Measurements from ENCODE around the gene GRIA4.

GRCh38 chr11:105573091-105573490 lies 36.8 kb upstream of the GRIA4 start:
- TF ChIP-seq, protein P1, sequence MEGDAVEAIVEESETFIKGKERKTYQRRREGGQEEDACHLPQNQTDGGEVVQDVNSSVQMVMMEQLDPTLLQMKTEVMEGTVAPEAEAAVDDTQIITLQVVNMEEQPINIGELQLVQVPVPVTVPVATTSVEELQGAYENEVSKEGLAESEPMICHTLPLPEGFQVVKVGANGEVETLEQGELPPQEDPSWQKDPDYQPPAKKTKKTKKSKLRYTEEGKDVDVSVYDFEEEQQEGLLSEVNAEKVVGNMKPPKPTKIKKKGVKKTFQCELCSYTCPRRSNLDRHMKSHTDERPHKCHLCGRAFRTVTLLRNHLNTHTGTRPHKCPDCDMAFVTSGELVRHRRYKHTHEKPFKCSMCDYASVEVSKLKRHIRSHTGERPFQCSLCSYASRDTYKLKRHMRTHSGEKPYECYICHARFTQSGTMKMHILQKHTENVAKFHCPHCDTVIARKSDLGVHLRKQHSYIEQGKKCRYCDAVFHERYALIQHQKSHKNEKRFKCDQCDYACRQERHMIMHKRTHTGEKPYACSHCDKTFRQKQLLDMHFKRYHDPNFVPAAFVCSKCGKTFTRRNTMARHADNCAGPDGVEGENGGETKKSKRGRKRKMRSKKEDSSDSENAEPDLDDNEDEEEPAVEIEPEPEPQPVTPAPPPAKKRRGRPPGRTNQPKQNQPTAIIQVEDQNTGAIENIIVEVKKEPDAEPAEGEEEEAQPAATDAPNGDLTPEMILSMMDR (IDR thresholded peaks at IDR 0.05; ENCODE audit: low read depth, low read length, poor library complexity, severe bottlenecking) = no peak
- no peak for TF ChIP-seq EZH2phosphoT487 (IDR thresholded peaks at IDR 0.05; ENCODE audit: borderline replicate concordance, low read length)
